HL-60 (cell line): ENCODE results near the gene TACC2.

Source experiments
- CTCF ChIP-seq: IDR thresholded peaks from one replicate; pipeline ENCODE4 v1.5.1; 2011; ENCODE audit warnings: low read length, control low read depth, inconsistent platforms; ENCODE audit not compliant: insufficient read depth
- POLR2AphosphoS5 ChIP-seq: IDR thresholded peaks from 2 replicates; pipeline ENCODE4 v1.6.1; 2012; ENCODE audit warnings: low read depth

GRCh38 chr10:122245897-122246296 lies 256.9 kb downstream of the TACC2 start:
- TF ChIP-seq CTCF: no peak
- no peak for TF ChIP-seq POLR2AphosphoS5
